HPDE6-E6E7 (cell line): ENCODE data around the gene NBPF19.
"Not testable (repeated sequence)": the region's sequence is repeated elsewhere in the genome, so short reads cannot be mapped to it uniquely, and the experiment has no call there.

Source experiments
- DNase-seq: peaks from one replicate; pipeline ENCODE4 v3.0.0; 2011; ENCODE audit warnings: missing footprints; ENCODE audit errors: extremely low spot score

The NBPF19 gene

GRCh38 chr1:149474745-149475144 is at the start of gene NBPF19:
Gene NBPF19, plus strand, starts transcription at chr1:149475045. Its CDS starts 888 bp downstream, at chr1:149475933.
- not testable (repeated sequence) for DNase-seq

- DNase-seq = not testable (repeated sequence)
Measured at GRCh38 chr1:149428317-149428716, 46.5 kb upstream of the NBPF19 start.

- not testable (repeated sequence) for DNase-seq
Measured at GRCh38 chr1:149445451-149445850, 29.4 kb upstream of the NBPF19 start.

GRCh38 chr1:149452196-149452595 is 22.6 kb upstream of the NBPF19 start:
- not testable (repeated sequence) for DNase-seq

GRCh38 chr1:149452652-149453051 is 22.2 kb upstream of the NBPF19 start:
- DNase-seq = not testable (repeated sequence)

GRCh38 chr1:149558350-149558825 is 83.5 kb downstream of the NBPF19 start:
- not testable (repeated sequence) for DNase-seq

GRCh38 chr1:149561806-149562205 is 87.0 kb downstream of the NBPF19 start:
- not testable (repeated sequence) for DNase-seq

GRCh38 chr1:149565485-149565884 is 90.6 kb downstream of the NBPF19 start:
- not testable (repeated sequence) for DNase-seq

- DNase-seq = not testable (repeated sequence)
Measured at GRCh38 chr1:149572763-149573162, 97.9 kb downstream of the NBPF19 start.

- not testable (repeated sequence) for DNase-seq
Measured at GRCh38 chr1:149585592-149585991, 110.7 kb downstream of the NBPF19 start.
